Body of pancreas (tissue), 4 donors: ENCODE data around the gene RICTOR.

Experiments
- CTCF ChIP-seq, 7 experiments: fragments of 450-650 bp in 4 of 7; fragments of 200-600 bp in 3 of 7; sonication (generic) in 3 of 7; IDR thresholded peaks; one replicate each; pipeline ENCODE4 v1.5.1; 2016 to 2019; ENCODE audit warnings: antibody characterized with exemption in 7 of 7
- POLR2A ChIP-seq, 3 donors: fragments of 450-650 bp; IDR thresholded peaks; one replicate each; pipeline ENCODE4 v1.6.1; 2016; ENCODE audit warnings: antibody characterized with exemption in 3 of 3, mild to moderate bottlenecking in 2 of 3

GRCh38 chr5:39017504-39017903, 56.7 kb downstream of the RICTOR start:
- TF ChIP-seq CTCF (IDR thresholded peaks at IDR 0.05) (no peak), POLR2A (IDR thresholded peaks at IDR 0.05) (no peak)
